ENCODE results near the gene EPHB2.

DNA sequence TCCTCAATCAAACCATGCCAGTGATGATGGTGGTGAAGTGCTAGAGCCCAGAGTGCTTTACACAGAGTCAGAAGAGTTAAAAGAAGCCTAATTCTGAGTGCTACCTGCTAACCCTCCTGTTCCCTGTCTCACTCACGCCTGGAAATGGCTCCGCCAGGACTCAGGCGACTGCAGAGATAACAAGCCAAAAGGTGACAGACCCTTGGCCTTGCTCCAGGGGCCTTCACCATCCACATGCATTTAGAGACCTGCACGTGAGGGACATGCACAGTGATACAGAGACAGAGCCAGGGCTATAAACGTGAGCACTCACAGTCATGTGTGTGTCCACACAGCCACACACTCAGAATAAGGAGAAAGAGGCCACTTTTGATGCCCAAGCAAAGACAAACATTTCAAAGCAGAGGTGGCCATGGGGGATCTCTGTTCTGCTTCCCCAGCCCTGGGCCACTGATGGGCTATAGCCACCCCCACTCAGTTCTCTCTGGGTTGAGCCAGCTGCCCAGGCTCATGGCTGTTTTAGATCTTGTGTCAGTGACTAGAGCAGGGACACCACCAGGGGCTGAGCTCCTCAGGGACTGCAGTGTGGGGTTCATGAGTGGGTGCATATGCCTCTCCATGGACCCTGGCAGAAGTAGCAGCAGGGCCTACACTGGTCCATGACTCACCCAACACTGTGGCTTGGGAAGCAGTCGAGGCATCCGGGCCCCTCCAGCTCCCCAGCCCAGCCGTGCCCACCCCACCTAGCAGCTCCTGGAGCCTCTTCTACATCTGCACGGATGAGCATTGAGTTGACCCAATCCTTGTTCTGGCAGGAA, 117.2 kb downstream of the EPHB2 start:
- TF ChIP-seq EZH2 (IDR thresholded peaks at IDR 0.05; ENCODE audit: insufficient read depth, poor library complexity, severe bottlenecking) (no peak), EZH2phosphoT487 (IDR thresholded peaks at IDR 0.05; ENCODE audit: insufficient read depth, low read depth) (no peak)

Measured in GM23248 (cell line).